ENCODE data around the gene FOXD4.
"Not testable (repeated sequence)": the region's sequence is repeated elsewhere in the genome, so short reads cannot be mapped to it uniquely, and the experiment has no call there.

The FOXD4 gene

GRCh38 chr9:117995-118467 lies at the start of gene FOXD4:
Gene FOXD4, minus strand, starts transcription at chr9:118417. Its CDS starts 298 bp downstream, at chr9:118119.
- not testable (repeated sequence) for DNase-seq

- not testable (repeated sequence) for DNase-seq
Measured at GRCh38 chr9:159871-160270, 41.7 kb upstream of the FOXD4 start.

GRCh38 chr9:151173-151572 lies 33.0 kb upstream of the FOXD4 start:
- not testable (repeated sequence) for DNase-seq

GRCh38 chr9:139880-140279 lies 21.7 kb upstream of the FOXD4 start:
- DNase-seq, result not testable (repeated sequence)

GRCh38 chr9:117144-117994 lies 848 bp downstream of the FOXD4 start:
- DNase-seq, result not testable (repeated sequence)

GRCh38 chr9:116239-117077 lies 1.8 kb downstream of the FOXD4 start:
- not testable (repeated sequence) for DNase-seq

- DNase-seq, result not testable (repeated sequence)
Measured at GRCh38 chr9:115118-115451, 3.1 kb downstream of the FOXD4 start.

- DNase-seq, result not testable (repeated sequence)
Measured at GRCh38 chr9:114267-115117, 3.7 kb downstream of the FOXD4 start.

GRCh38 chr9:113468-114266 lies 4.5 kb downstream of the FOXD4 start:
- not testable (repeated sequence) for DNase-seq

GRCh38 chr9:112589-113467 lies 5.4 kb downstream of the FOXD4 start:
- not testable (repeated sequence) for DNase-seq

GRCh38 chr9:110672-111071 lies 7.5 kb downstream of the FOXD4 start:
- DNase-seq, result not testable (repeated sequence)

GRCh38 chr9:109540-109939 lies 8.7 kb downstream of the FOXD4 start:
- not testable (repeated sequence) for DNase-seq

- not testable (repeated sequence) for DNase-seq
Measured at GRCh38 chr9:108742-109495, 9.3 kb downstream of the FOXD4 start.

GRCh38 chr9:105991-106390 lies 12.2 kb downstream of the FOXD4 start:
- DNase-seq, result not testable (repeated sequence)

- not testable (repeated sequence) for DNase-seq
Measured at GRCh38 chr9:100430-100829, 17.8 kb downstream of the FOXD4 start.

GRCh38 chr9:99867-100266 lies 18.4 kb downstream of the FOXD4 start:
- DNase-seq, result not testable (repeated sequence)

- DNase-seq, result not testable (repeated sequence)
Measured at GRCh38 chr9:98775-99174, 19.4 kb downstream of the FOXD4 start.

- not testable (repeated sequence) for DNase-seq
Measured at GRCh38 chr9:94992-95391, 23.2 kb downstream of the FOXD4 start.

GRCh38 chr9:94323-94722 lies 23.9 kb downstream of the FOXD4 start:
- DNase-seq, result peak; percentile 0

GRCh38 chr9:93909-94308 lies 24.3 kb downstream of the FOXD4 start:
- DNase-seq, result not testable (repeated sequence)

Measured in HCEC 1CT (cell line).